Cortex of kidney (tissue), 1 donor: Measurements from ENCODE around the gene CREB3L2.
"Not testable (repeated sequence)": the region's sequence is repeated elsewhere in the genome, so short reads cannot be mapped to it uniquely, and the experiment has no call there.

Experiments
- DNase-seq: peaks from one replicate; lab custom pipeline; 2025; lab: John Stamatoyannopoulos, UW

The CREB3L2 gene

DNA sequence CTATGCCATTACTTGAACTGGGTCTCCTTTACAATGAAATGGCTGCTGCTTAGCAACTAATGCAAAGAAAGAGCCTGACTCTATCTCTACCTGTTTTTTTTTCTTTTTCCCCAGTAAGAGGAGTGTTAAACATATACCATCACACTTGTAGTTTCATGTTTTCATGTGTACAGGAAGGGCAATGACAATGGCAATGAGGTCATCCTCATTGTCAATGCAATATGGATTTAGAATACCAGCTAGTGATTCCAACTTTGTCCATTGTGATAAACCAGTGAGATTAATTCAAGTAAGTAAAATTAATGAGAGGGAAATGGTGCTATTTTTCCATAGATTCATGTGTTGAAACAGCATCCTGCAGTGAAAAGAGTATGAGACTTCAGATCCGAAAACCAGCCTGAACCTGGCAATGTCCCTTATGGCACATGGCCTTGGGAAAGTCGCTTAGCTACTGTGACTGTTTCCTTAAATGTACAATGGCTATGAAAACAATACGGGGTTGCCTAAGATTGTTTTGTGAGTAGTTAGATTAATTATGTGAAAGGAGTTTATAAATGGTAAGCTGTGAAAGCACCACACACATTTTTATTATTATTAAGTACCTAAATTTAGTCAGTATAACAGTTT lies 166.3 kb downstream of the CREB3L2 start:
- no peak for DNase-seq

DNA sequence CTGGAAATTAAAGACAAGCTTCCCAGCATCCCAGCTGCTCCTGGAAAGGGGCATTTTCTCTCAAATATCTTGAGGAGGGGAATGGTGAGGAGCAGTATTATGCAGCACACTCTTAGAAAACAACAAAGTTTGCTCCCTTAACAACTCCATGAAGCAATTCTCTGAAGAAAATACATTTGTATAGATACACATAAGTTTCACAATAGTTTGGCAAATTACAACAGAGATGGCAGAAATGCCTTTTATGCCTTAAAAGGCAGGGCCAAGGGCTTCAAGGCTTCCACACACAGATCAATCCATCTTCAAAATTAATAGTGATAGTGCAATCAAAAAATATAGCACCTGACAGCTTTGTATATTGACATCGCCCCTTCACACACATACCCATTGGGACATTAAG lies 167.3 kb downstream of the CREB3L2 start:
- no peak for DNase-seq

DNA sequence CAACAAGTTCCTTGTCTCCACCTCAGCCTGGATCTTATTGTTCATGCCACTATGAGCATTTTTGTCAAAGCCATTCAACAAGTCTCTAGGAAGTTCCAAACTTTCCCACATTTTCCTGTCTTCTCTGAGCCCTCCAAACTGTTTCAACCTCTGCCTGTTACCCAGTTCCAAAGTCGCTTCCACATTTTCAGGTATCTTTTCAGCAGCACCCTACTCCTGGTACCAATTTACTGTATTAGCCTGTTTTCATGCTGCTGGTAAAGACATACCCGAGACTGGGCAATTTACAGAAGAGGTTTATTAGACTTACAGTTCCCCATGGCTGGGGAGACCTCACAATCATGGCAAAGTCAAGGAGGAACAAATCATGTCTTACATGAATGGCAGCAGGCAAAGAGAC lies 168.9 kb downstream of the CREB3L2 start:
- not testable (repeated sequence) for DNase-seq

DNA sequence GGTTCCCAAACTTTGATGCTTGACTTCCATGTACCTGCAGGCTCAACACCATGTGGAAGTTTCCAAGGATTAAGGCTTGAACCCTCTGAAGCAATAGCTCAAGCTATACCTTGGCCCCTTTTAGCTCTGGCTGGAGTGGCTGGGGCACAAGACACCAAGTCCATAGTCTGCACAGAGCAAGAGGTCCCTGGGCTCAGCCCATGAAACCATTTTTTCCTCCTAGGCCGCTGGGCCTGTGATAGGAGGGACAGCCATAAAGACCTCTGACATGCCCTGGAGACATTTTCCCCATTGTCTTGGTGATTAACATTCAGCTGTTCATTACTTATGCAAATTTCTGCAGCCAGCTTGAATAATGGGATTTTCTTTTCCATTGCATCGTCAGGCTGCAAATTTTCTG lies 169.5 kb downstream of the CREB3L2 start:
- DNase-seq: no peak

DNA sequence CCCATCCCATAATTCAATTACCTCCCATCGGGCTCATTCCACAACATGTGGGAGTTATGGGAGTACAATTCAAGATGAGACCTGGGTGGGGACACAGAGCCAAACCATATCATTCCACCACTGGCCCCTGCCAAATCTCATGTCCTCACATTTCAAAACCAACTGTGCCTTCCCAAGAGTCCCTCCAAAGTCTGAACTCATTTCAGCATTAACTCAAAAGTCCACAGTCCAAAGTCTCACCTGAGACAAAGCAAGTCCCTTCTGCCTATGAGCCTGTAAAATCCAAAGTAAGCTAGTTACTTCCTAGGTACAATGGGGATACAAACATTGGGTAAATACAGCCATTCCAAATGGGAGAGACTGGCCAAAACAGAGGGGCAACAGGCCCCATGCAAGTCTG lies 170.3 kb downstream of the CREB3L2 start:
- not testable (repeated sequence) for DNase-seq

DNA sequence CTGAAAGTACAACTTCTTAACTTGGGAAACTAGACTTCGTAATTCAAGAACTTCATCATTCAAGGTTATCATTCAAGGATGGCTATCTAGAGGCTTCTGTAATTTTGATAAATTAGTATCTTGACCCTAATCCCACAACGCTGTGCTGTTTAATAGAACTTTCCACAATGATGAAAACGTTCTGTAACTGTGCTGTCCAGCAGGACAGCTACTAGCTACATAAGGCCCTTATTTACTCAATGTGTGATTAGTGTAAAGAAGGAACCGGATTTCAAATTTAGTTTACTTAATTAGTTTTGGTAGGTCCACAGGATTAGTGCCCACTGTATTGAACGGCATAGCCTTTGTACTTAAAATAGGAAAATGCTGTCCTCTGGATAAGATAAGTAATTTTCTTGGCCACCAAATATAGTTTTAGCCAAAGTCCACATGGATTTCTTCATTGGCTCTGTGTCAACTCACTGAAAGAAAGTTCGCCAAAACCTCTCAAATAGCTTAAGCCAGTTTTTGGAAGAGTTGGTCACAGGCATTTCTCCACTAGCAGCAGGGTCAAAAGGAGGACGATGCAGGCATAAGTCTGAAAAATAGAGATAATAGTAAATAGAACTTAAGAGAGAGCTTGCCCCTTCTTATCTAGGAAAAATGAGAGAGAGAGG lies 172.4 kb downstream of the CREB3L2 start:
- DNase-seq: no peak

DNA sequence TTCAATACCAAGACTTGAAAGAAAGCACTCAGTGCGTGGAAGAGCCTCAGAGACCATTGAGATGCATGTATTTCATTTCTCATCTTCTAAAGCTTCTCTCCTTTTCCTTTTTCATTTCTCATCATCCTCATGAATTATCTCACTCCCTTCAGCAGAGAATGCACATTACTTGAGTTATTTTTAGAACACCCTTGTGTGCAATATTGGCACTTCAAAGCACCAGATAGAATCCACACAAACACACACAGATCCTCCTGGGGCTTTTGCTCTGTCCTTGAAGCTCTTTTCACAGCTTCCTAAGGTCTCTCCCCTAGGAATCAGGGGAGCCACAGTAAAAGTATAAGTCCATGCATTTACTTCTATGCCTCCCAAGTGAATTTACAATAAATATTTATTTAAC lies 173.4 kb downstream of the CREB3L2 start:
- no peak for DNase-seq

DNA sequence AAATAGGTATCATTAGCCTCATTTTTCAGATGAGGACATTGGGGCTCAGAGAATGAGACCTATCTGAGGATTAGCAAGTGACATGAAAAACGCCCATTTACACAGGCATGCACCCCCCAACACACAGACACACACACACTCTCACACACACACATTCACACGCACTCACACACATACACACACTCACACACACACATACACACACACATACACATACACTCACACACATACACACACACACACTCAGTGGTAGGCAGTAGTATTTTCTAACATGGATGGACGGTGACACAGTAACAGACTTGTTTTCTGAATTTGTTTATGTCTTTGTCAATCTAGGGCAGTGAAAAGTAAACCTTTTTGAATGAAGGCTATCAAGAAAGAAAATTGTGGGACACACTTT lies 176.4 kb downstream of the CREB3L2 start:
- no peak for DNase-seq
